ENCODE measurements around the gene DLGAP4. TPM values are rescaled to one million over a fixed set of nuclear protein-coding genes. Genes with fewer than 3 reads are reported as not detected.
A peak's percentile ranks its signal among the peaks of the same experiment; 100 is the strongest.

Gene DLGAP4
- total RNA-seq, 2 donors from 2014 or later: 23.1 to 60.0 TPM

DNA sequence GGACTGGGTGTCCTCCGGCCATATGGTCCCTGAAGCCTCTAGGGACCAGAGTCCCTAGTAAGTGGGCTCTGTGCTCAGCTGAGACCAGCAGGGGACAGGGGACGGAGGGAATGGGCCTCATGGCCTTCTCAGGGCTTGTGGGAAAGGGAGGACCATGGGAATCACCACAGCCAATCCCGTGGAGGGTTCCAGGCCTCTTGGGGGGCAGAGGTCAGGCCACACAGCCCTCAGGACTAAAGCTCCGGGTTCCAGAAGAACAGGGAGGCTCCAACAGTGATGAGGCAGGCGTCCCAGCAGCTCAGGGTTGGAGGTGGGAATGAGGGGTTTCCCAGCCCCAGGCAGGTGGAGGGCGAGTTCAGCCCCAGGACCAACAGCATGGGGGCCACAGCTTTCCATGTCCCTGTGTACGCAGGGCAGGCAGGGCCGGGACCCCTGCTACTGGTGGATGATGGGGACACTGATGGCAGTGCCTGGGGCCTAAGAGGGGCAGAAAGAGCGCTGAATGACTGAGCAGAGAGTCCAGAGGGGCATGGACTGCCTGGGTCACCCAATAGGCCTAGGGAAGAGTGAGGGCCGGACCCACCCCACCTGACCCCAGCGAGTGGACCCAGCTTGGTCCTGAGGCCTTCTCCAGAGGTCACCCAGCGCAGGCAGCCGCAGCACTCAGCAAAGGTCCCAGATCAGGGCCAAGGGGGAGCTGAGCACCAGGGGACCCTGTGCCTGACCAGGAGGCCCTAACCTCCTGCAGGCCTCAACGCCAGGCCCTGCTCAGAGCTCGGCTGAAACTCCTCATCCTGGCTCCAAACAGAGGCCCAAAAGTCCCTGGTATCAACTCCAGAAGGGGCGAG is 244.0 kb downstream of the DLGAP4 start:
- Histone ChIP-seq H3K27ac (no peak overlapping the region), H3K36me3 (replicated peaks in 1 of 2; ENCODE audit: insufficient read depth in 1 of 2, low read depth in 2 of 2) (no peaks in the 10 kb centered on the region), H3K27me3 (no peaks in the 10 kb centered on the region), H3K4me1 (no peaks in the 10 kb centered on the region), H3K9me3 (no peaks in the 10 kb centered on the region), H3K4me3 (no peak overlapping the region)
- no peak for DNase-seq
- WGBS, 2 donors: 60 to 72% methylated on average over 1 to 16 of the region's 16 CpGs
- no peak for TF ChIP-seq POLR2A (IDR thresholded peaks at IDR 0.05)
- TF ChIP-seq, protein P1, sequence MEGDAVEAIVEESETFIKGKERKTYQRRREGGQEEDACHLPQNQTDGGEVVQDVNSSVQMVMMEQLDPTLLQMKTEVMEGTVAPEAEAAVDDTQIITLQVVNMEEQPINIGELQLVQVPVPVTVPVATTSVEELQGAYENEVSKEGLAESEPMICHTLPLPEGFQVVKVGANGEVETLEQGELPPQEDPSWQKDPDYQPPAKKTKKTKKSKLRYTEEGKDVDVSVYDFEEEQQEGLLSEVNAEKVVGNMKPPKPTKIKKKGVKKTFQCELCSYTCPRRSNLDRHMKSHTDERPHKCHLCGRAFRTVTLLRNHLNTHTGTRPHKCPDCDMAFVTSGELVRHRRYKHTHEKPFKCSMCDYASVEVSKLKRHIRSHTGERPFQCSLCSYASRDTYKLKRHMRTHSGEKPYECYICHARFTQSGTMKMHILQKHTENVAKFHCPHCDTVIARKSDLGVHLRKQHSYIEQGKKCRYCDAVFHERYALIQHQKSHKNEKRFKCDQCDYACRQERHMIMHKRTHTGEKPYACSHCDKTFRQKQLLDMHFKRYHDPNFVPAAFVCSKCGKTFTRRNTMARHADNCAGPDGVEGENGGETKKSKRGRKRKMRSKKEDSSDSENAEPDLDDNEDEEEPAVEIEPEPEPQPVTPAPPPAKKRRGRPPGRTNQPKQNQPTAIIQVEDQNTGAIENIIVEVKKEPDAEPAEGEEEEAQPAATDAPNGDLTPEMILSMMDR (IDR thresholded peaks at IDR 0.05): no peak
- ATAC-seq: peak; percentile 9
- intact Hi-C loops (cut with DNase I): no loop called here

DNA sequence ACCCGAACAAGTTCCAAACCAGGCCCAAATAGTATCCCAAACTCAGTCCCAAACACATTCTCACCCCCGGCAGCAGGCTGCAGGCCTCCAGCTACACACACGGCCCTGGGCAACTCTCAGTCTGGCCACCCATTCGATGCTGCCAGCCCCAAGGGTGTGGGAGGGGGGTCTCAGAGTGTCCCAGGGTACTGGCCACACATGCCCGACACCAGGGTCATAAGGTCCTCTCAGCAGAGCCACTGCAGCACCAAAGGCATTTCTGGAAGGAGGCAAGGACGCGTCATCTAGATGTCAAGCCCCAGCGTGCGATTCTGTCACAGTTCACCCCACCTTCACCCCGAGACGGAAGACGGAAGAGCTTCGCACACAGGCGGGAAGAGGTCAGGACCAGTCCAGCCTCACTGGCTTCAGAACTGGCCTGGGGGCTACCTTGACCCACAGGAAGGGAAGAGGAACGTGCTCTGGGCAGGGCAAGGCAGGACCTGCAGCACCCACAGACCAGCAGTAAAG is 244.7 kb downstream of the DLGAP4 start:
- whole genome bisulfite sequencing, 2 donors: 70 to 78% methylated on average over 9 to 12 of the region's 15 CpGs
- no peak for ATAC-seq
- DNase-seq: no peak
- Histone ChIP-seq H3K4me1 (no peaks in the 10 kb centered on the region), H3K9me3 (no peaks in the 10 kb centered on the region), H3K27ac (no peak overlapping the region), H3K4me3 (no peak overlapping the region), H3K27me3 (no peaks in the 10 kb centered on the region), H3K36me3 (replicated peaks in 1 of 2; ENCODE audit: insufficient read depth in 1 of 2, low read depth in 2 of 2) (no peaks in the 10 kb centered on the region)
- intact Hi-C loops (cut with DNase I): no loop called here
- TF ChIP-seq, protein P1 (IDR thresholded peaks at IDR 0.05): no peak
- no peak for TF ChIP-seq POLR2A (IDR thresholded peaks at IDR 0.05)

DNA sequence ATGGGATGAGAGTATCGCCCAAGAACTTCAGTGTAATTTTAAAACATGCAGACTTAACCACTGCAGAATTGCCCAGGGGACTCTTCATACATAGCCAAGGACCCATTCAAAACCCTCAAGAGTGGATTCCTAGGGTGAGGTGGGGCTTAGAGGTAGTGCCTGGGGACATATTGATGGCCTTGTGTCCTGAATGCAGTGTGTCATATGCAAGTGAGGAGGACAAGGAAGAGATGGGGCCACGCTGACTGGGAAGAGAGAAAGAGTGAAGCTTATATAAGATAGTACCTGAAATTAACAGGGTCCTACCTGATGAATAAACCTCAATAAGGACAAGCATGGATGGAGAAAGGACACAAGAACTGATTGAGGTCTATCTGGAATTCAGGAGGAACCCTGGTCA is 249.1 kb downstream of the DLGAP4 start:
- H3K4me3 ChIP-seq: no peak overlapping the region
- peaks cover 7% of the 10 kb centered on the region for H3K4me1 ChIP-seq
- intact Hi-C loops (cut with DNase I): loop anchor here (5.0 kb wide), 1 partner anchor 37 kb away; no protein-coding TSS in a partner anchor
- DNase-seq: no peak
- 76 to 93% methylated on average over 2 of the region's 2 CpGs for WGBS, 2 donors
- H3K36me3 ChIP-seq (replicated peaks in 1 of 2; ENCODE audit: insufficient read depth in 1 of 2, low read depth in 2 of 2): no peaks in the 10 kb centered on the region
- no peak for TF ChIP-seq POLR2A (IDR thresholded peaks at IDR 0.05)
- TF ChIP-seq, protein P1 (IDR thresholded peaks at IDR 0.05): no peak
- no peaks in the 10 kb centered on the region for H3K27me3 ChIP-seq
- H3K9me3 ChIP-seq: no peaks in the 10 kb centered on the region
- no peak for ATAC-seq
- H3K27ac ChIP-seq: no peak overlapping the region

GRCh38 chr20:36562724-36563123 is 256.6 kb downstream of the DLGAP4 start:
- ATAC-seq: no peak
- TF ChIP-seq, protein P1 (IDR thresholded peaks at IDR 0.05): no peak
- TF ChIP-seq POLR2A (IDR thresholded peaks at IDR 0.05): no peak
- WGBS, 2 donors: 75 to 78% methylated on average over 2 of the region's 2 CpGs
- Histone ChIP-seq H3K9me3 (no peaks in the 10 kb centered on the region), H3K4me1 (no peaks in the 10 kb centered on the region), H3K27me3 (no peaks in the 10 kb centered on the region), H3K27ac (no peak overlapping the region), H3K4me3 (no peak overlapping the region), H3K36me3 (replicated peaks in 1 of 2; ENCODE audit: insufficient read depth in 1 of 2, low read depth in 2 of 2) (no peaks in the 10 kb centered on the region)
- intact Hi-C loops (cut with DNase I): no loop called here
- DNase-seq: no peak

Measured in body of pancreas (tissue), 4 donors.